HCT116 (cell line): ENCODE measurements around the gene FKBP1A. TPM values are rescaled to one million over a fixed set of nuclear protein-coding genes. Genes with fewer than 3 reads are reported as not detected.
A peak's percentile ranks its signal among the peaks of the same experiment; 100 is the strongest.

Source experiments
- ATAC-seq: fragments of 200-7000 bp; cut with Tn5 transposase; 2 replicates; pipeline ENCODE4 v1.9.1; 2020; ENCODE audit warnings: mild to moderate bottlenecking, moderate library complexity
- BruUV-seq: library from RNA; stranded (reverse); fragments of 400-500 nt; replicated peaks from 2 replicates; lab custom pipeline; 2021; lab: Mats Ljungman, UMichigan
- CTCF ChIA-PET: fragments of 300-600 bp; sonication (Branson Sonifier 250); formaldehyde crosslinking; loops from one replicate; lab custom pipeline; 2021; ENCODE audit warnings: antibody characterized with exemption; lab: Charles Lee
- POLR2A ChIA-PET: fragments of 300-600, 350-600 bp; sonication (Branson Sonifier 250); formaldehyde crosslinking; loops from one replicate; lab custom pipeline; 2021; ENCODE audit warnings: antibody characterized with exemption; lab: Charles Lee
- RAD21 ChIA-PET, 2 experiments: fragments of 300-600 bp; sonication (Branson Sonifier 250); formaldehyde crosslinking; loops; one replicate each; lab custom pipeline; 2023; ENCODE audit warnings: low total read pairs in 2 of 2; ENCODE audit not compliant: uncharacterized antibody in 2 of 2, unreplicated experiment in 2 of 2, low non-redundant PET in 1 of 2; lab: Charles Lee
- DNase-seq: peaks from one replicate; pipeline ENCODE4 v3.0.0-alpha.2; 2010; ENCODE audit warnings: low read depth, low spot score
- H2AFZ ChIP-seq: fragments of 200-600 bp; shearing (Covaris generic), sonication (generic); 2 replicates; pipeline ENCODE4 v1.6.1; 2017; ENCODE audit warnings: low read depth, mixed run types, mixed read lengths, antibody characterized with exemption, low read length; ENCODE audit not compliant: poor library complexity, severe bottlenecking
- H3K27ac ChIP-seq: 2 replicates; pipeline ENCODE4 v1.5.1; 2012; ENCODE audit warnings: low read depth, low read length
- H3K27me3 ChIP-seq: fragments of 200-600 bp; sonication (generic); 2 replicates; pipeline ENCODE4 v1.6.1; 2016; ENCODE audit warnings: mixed run types, low read length, mixed read lengths; ENCODE audit not compliant: insufficient read depth
- H3K36me3 ChIP-seq, 2 experiments: fragments of 200-500 bp in 1 of 2; fragments of 200-600 bp in 1 of 2; sonication (Bioruptor generic) in 1 of 2; sonication (generic) in 1 of 2; 2 replicates each; pipeline versions ENCODE4 v1.5.1 to v1.6.1; 2014 to 2016; ENCODE audit warnings: low read length in 2 of 2, inconsistent platforms in 1 of 2, mixed read lengths in 1 of 2, mixed run types in 1 of 2; ENCODE audit not compliant: insufficient read depth in 2 of 2, control insufficient read depth in 1 of 2
- H3K4me1 ChIP-seq, 2 experiments: fragments of 200-600 bp in 1 of 2; sonication (generic) in 1 of 2; 2 replicates each; pipeline versions ENCODE4 v1.5.1 to v1.6.1; 2012 to 2017; ENCODE audit warnings: low read length in 2 of 2, inconsistent platforms in 1 of 2, mild to moderate bottlenecking in 1 of 2, mixed read lengths in 1 of 2, mixed run types in 1 of 2, moderate library complexity in 1 of 2; ENCODE audit not compliant: insufficient read depth in 2 of 2, control insufficient read depth in 1 of 2
- H3K4me2 ChIP-seq: fragments of 200-600 bp; sonication (generic); 2 replicates; pipeline ENCODE4 v1.6.1; 2017; ENCODE audit warnings: mixed run types, low read length, mixed read lengths
- H3K4me3 ChIP-seq, 2 experiments: fragments of 200-600 bp in 1 of 2; sonication (generic) in 1 of 2; replicated peaks in 1 of 2; 2 replicates each; pipeline ENCODE4 v1.5.1; 2011 to 2016; ENCODE audit warnings: low read length in 2 of 2, control low read depth in 1 of 2, low read depth in 1 of 2, mild to moderate bottlenecking in 1 of 2, mixed read lengths in 1 of 2, mixed run types in 1 of 2
- H3K79me2 ChIP-seq: fragments of 200-600 bp; sonication (generic); 2 replicates; pipeline ENCODE4 v1.6.1; 2017; ENCODE audit warnings: mild to moderate bottlenecking, mixed run types, low read length, moderate library complexity, mixed read lengths; ENCODE audit not compliant: insufficient read depth
- H3K9ac ChIP-seq: fragments of 200-600 bp; sonication (generic); 2 replicates; pipeline ENCODE4 v1.6.1; 2016; ENCODE audit warnings: low read length, mixed read lengths
- H3K9me2 ChIP-seq: fragments of 200-600 bp; sonication (generic), shearing (Covaris generic); 2 replicates; pipeline ENCODE4 v1.6.1; 2017; ENCODE audit warnings: mixed run types, mild to moderate bottlenecking, moderate library complexity; ENCODE audit not compliant: insufficient read depth
- H3K9me3 ChIP-seq, 2 experiments: fragments of 200-500 bp in 1 of 2; fragments of 200-600 bp in 1 of 2; sonication (Bioruptor generic) in 1 of 2; sonication (generic) in 1 of 2; 2 replicates each; pipeline ENCODE4 v1.6.1; 2014 to 2017; ENCODE audit warnings: low read length in 2 of 2, mixed read lengths in 2 of 2, inconsistent platforms in 1 of 2, low read depth in 1 of 2, mild to moderate bottlenecking in 1 of 2, mixed run types in 1 of 2, moderate library complexity in 1 of 2; ENCODE audit not compliant: control insufficient read depth in 1 of 2, insufficient read depth in 1 of 2
- H4K20me1 ChIP-seq: fragments of 200-600 bp; sonication (generic), shearing (Covaris generic); 2 replicates; pipeline ENCODE4 v1.6.1; 2017; ENCODE audit warnings: mixed run types, mild to moderate bottlenecking, moderate library complexity; ENCODE audit not compliant: insufficient read depth
- CTCF ChIP-seq, 3 experiments: fragments of 200-600 bp in 1 of 3; sonication (generic) in 1 of 3; IDR thresholded peaks in 2 of 3; conservative IDR thresholded peaks in 1 of 3; 2 replicates each; pipeline ENCODE4 v1.5.1; 2012 to 2017; ENCODE audit warnings: low read depth in 2 of 3, low read length in 2 of 3, antibody characterized with exemption in 1 of 3, borderline replicate concordance in 1 of 3, control low read depth in 1 of 3, mild to moderate bottlenecking in 1 of 3, mixed read lengths in 1 of 3, mixed run types in 1 of 3, moderate library complexity in 1 of 3; ENCODE audit not compliant: insufficient read depth in 1 of 3
- MAX ChIP-seq: IDR thresholded peaks from 2 replicates; pipeline ENCODE4 v1.6.1; 2012
- POLR2A ChIP-seq: IDR thresholded peaks from 2 replicates; pipeline ENCODE4 v1.7.0; 2011; ENCODE audit warnings: borderline replicate concordance; ENCODE audit not compliant: insufficient read depth, insufficient read length; ENCODE audit errors: extremely low read depth
- intact Hi-C: fragments of 100-400 bp; cut with micrococcal nuclease; formaldehyde crosslinking; loops from 2 replicates; pipeline ENCODE4 v1.10.0; 2022
- total RNA-seq: library from RNA; stranded (reverse); gene quantifications from one replicate; pipeline ENCODE4 v1.2.1, GENCODE V29; 2021; ENCODE audit not compliant: unreplicated experiment
- TF ChIP-seq, protein P1 (sequence below): IDR thresholded peaks from 2 replicates; pipeline ENCODE4 v1.6.1; 2012

The FKBP1A gene
- total RNA-seq, 1 experiment from 2014 or later = 259 TPM

- DNase-seq (no peak), ATAC-seq (no peak)
- Histone ChIP-seq H3K4me1 (peaks cover 13 to 32% of the 10 kb centered on the region in 2 experiments; a peak in 3 of 4 replicates), H3K36me3 (peaks cover 2 to 16% of the 10 kb centered on the region in 2 experiments; a peak in 1 of 4 replicates), H3K9ac (no peak overlapping the region), H3K27ac (no peak overlapping the region), H4K20me1 (peaks cover under 1% of the 10 kb centered on the region; the same call in 1 of the 2 replicates), H3K9me2 (no peaks in the 10 kb centered on the region), H3K27me3 (no peaks in the 10 kb centered on the region), H2AFZ (no peak overlapping the region), H3K4me2 (peak overlapping the region; percentile 94; the same call in 1 of the 2 replicates), H3K79me2 (peaks cover 78% of the 10 kb centered on the region)
- no TSS peak for BruUV-seq
- ChIA-PET POLR2A (no interaction called here), CTCF (no interaction called here), RAD21 (no interaction called here)
- intact Hi-C loops = loop anchor here (5.0 kb wide), 2 partner anchors 37 to 63 kb away; partner anchors contain the start of gene SDCBP2
- TF ChIP-seq MAX (no peak), POLR2A (no peak), CTCF (IDR thresholded peaks at IDR 0.05 in 2 of 3, conservative IDR thresholded peaks at IDR 0.05 in 1 of 3; ENCODE audit: borderline replicate concordance in 1 of 3, insufficient read depth in 1 of 3, low read depth in 2 of 3, low read length in 2 of 3) (no peak)
- TF ChIP-seq, protein P1, sequence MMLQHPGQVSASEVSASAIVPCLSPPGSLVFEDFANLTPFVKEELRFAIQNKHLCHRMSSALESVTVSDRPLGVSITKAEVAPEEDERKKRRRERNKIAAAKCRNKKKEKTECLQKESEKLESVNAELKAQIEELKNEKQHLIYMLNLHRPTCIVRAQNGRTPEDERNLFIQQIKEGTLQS = no peak
- TF ChIP-seq, all 23 proteins: peak for 0
- Histone ChIP-seq H3K4me3 (no peak overlapping the region), H3K9me3 (no peaks in the 10 kb centered on the region)
These were observed 2.9 kb downstream of the FKBP1A start for GRCh38 chr20:1389703-1390580.
